GM18508 (cell line): ENCODE data around the gene PTPRD.

Source experiments
- ATAC-seq: cut with Tn5 transposase; IDR thresholded peaks from one replicate; pipeline ENCODE4 v1.9.1; 2021; ENCODE audit warnings: moderate number of reproducible peaks; ENCODE audit not compliant: insufficient read depth, unreplicated experiment

Gene PTPRD

GRCh38 chr9:8693464-8693863 lies 1919.3 kb downstream of the PTPRD start:
- no peak for ATAC-seq

DNA sequence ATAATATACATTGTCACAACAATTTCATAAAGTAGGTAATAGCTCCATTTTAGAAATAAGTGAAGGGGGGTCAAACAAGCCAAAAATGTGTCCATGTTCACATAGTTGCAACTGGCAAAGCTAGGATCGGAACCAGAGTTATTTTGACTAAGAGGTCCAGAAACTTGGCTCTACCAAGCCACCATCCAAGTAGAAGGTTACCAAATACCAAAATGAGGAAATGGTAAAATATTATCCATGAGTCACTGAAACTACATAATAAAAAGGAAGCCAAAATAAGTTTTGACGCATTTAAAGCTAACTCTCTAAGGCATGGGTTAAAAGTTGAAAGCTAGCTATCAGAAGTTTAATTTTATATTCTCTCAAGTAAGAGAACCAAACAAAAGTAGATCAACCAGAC lies 1926.3 kb downstream of the PTPRD start:
- ATAC-seq: no peak

DNA sequence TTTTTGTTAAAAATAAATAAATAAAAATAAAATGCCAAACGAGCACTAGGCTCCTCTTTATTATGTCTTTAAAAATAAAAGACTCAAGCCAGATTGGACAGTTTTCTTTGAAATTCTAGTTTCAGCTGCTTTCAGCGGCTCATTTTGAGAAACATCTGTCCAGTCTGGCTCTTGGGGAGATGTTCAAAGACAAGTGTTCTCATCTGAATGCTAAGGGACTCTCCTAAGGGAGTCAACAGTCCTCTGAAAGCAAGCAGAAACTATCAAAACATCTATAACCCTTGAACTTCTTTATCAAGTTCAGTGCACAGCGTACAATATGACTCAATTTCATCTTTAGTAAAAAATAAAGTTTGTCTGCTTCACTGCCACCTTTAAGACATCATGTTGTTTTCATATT lies 1927.0 kb downstream of the PTPRD start:
- no peak for ATAC-seq

DNA sequence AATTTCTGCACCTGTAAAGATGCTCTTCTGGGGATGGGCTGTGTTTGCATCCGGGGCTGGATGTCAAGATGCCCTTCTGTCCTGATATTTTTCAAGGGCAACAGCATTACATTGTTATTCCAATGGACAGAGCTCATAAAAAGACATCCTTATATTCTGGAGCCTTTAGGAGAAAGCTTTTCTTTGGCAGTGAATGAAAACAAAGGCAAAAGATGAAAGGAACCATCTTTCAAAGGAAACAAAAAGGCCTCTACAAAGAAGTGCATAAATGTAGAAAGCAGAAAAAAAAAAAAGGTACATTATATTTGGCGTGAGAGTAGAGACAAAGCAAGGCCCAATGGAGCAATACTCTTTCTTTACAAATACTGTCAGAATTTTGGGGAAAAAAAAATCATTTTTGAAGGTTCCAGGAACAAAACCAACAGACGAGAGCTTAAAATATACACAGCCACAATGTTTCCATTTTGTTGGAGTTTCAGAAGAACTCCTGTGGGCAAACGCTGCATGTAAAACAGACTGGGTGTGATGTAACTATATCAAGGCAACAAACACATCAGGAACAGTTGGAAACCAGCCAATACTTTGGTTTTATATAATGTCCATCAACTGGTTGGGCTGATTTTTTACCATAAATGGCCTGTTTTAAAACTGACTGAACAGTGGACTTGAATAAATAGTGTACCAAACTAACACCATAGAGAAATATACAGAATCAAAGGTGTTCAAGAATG lies 1927.7 kb downstream of the PTPRD start:
- ATAC-seq: no peak

- ATAC-seq: no peak
Observed at GRCh38 chr9:8683496-8683895, 1929.3 kb downstream of the PTPRD start.

DNA sequence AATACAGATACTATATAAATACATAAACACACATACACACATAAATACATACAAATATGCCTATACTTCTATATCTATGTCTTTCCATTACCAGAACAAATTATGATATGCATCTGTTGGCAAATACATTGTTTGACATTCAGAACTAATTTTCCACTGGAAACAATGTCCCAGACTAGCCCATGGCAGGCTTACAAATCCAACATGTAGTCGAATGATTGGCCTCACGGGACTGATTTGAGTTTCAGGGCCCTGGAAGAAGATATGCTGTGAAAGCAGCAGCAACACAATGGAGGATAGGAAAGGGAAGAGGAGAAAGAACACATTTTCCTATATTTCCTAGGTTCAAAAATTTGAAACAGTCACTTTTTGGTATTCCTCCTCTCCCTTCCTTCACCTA lies 1932.1 kb downstream of the PTPRD start:
- ATAC-seq: no peak

DNA sequence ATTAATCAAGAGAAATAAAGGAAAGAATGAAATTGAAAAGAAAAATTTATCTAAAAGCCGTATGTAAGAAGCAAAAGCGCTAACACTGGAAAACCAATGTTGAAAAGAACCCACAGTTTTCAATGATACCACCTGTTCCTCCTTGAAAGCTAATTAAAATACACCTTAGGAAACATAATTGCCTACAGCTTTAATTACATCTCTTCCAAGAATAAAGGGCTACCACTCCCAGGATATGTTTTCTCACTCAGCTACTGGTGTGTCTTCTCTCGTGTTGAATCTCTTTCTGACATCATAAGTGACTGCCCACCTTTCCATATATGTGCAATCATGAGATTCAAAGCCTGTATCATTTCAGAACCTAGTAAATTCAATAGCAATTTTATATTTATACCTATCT lies 1932.6 kb downstream of the PTPRD start:
- ATAC-seq: no peak

- no peak for ATAC-seq
Observed at GRCh38 chr9:8679371-8679822, 1933.4 kb downstream of the PTPRD start.

- no peak for ATAC-seq
Observed at GRCh38 chr9:8677741-8678140, 1935.1 kb downstream of the PTPRD start.

- ATAC-seq: no peak
Observed at GRCh38 chr9:8674536-8674935, 1938.3 kb downstream of the PTPRD start.

- ATAC-seq: no peak
Observed at GRCh38 chr9:8673830-8674229, 1939.0 kb downstream of the PTPRD start.

GRCh38 chr9:8670751-8671150 lies 1942.1 kb downstream of the PTPRD start:
- ATAC-seq: no peak

- ATAC-seq: no peak
Observed at GRCh38 chr9:8668751-8669150, 1944.1 kb downstream of the PTPRD start.

GRCh38 chr9:8668231-8668630 lies 1944.6 kb downstream of the PTPRD start:
- ATAC-seq: no peak

- ATAC-seq: no peak
Observed at GRCh38 chr9:8666060-8666459, 1946.7 kb downstream of the PTPRD start.

DNA sequence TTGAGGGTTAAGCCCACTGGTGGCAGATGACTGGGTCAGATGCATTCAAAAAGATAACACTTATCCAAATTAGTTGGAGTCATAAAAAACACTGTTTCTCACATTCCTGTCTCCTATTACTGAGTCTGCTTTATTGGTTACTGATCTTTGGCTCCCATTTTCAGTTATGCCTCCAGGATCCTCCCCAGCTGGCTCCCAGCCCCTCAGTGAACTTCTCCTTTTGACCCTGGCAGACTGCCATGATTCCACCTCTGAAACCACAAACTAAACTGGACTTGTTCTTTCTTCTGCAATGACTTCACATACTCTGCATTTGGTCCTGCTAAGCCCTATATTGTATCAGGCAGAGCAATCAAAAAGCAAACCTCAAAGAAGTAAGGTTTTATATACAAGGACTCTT lies 1952.4 kb downstream of the PTPRD start:
- no peak for ATAC-seq

GRCh38 chr9:8659108-8659507 lies 1953.7 kb downstream of the PTPRD start:
- ATAC-seq: no peak

GRCh38 chr9:8655071-8655470 lies 1957.7 kb downstream of the PTPRD start:
- ATAC-seq: no peak

DNA sequence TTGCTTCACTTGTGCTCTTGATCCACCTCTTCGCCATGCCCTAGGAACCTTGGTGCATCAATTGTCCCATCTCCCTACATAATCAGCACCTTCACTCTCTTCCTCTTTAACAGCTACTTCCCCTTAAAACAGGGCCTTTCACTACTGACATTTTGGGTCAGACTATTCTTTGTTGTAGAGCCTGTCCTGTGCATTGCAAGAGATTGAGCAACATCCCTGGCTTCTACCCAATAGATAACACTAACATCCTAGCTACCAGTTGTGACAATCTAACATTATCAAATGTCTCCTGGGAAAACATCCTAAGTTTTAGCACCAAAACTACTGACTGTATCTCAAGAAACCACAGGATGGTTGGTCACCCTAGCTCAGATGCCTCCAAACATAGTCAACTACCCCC lies 1958.9 kb downstream of the PTPRD start:
- no peak for ATAC-seq

DNA sequence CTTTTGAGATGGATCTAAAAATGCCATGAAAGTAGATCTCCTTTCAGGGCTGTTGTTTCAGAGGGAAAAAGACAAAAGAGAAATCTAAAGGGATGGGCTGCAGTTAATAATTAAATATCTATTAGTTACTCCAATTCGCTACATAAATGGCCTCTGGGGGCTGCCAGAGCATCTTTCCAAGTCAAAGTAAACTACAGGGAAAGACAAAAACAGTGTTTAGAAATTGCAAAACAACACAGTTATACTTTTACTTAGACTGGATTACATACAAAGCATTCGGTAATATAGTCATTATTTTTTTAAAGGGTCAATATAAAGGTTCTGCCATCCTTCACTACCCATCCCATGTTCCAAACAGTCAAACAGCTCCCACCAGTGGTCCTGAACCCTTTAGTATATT lies 1959.7 kb downstream of the PTPRD start:
- no peak for ATAC-seq

DNA sequence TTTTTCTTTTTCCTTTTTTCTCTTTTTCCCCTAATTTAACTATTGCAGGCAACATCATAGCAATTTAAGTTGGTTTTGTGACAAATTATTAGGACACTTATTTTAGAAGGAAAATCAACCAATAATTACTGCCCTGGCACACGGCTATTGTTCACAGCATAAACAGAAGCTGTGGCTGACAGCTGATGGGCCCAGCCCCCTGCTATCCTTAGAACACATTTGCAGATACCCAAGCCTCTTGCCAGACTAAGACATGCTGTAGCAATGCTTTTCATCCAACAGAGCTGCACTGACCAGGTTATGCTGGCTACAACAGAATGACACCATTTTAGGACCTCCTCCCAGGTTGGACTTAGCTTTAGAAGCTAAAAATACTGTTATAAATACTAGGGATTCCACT lies 1960.5 kb downstream of the PTPRD start:
- ATAC-seq: no peak

DNA sequence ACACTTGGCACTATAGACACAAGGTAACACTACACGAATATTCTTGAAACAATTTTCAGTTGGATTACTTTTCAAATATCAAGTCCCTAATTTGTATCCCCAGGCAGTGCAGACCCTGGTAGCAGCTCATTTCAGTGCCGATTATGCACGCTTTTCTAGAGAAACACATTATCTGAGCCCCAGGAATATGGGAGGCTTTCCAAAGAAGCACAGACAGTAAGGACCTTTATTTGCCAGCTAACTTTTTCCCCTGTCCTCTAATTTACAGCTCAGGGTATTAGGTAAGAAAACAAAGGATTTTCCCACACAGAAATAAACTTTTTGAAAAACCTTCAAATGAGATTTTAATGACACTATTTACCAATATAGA lies 1961.0 kb downstream of the PTPRD start:
- no peak for ATAC-seq
